Vagina (tissue), 2 donors: ENCODE results near the gene ITGBL1. TPM values are rescaled to one million over a fixed set of nuclear protein-coding genes. Genes with fewer than 3 reads are reported as not detected.

Experiments
- DNase-seq, 2 donors: peaks; one replicate each; pipeline ENCODE4 v3.0.0-alpha.2; 2017; ENCODE audit errors: extremely low spot score in 2 of 2
- H3K27ac ChIP-seq: fragments of 200-600 bp; sonication (generic); one replicate; pipeline ENCODE4 v1.5.1; 2019
- H3K27me3 ChIP-seq: fragments of 200-600 bp; sonication (generic); one replicate; pipeline ENCODE4 v1.5.1; 2019
- H3K36me3 ChIP-seq, 2 donors: fragments of 200-600 bp; sonication (generic); one replicate each; pipeline ENCODE4 v1.5.1; 2017 to 2019
- H3K4me1 ChIP-seq: fragments of 200-600 bp; sonication (generic); one replicate; pipeline ENCODE4 v1.5.1; 2019
- H3K4me3 ChIP-seq, 2 donors: fragments of 200-600 bp; sonication (generic); 1 replicate in 1 of 2; 2 replicates in 1 of 2; pipeline ENCODE4 v1.5.1; 2016 to 2019
- H3K9me3 ChIP-seq: fragments of 200-600 bp; sonication (generic); one replicate; pipeline ENCODE4 v1.5.1; 2019
- CTCF ChIP-seq, 3 experiments: fragments of 450-650 bp in 2 of 3; fragments of 200-600 bp in 1 of 3; sonication (generic) in 1 of 3; IDR thresholded peaks; one replicate each; pipeline ENCODE4 v1.5.1; 2017 to 2019; ENCODE audit warnings: antibody characterized with exemption in 3 of 3, mild to moderate bottlenecking in 2 of 3, moderate library complexity in 2 of 3
- POLR2A ChIP-seq, 2 donors: fragments of 450-650 bp; IDR thresholded peaks; one replicate each; pipeline ENCODE4 v1.6.1; 2017; ENCODE audit warnings: antibody characterized with exemption in 2 of 2, mild to moderate bottlenecking in 2 of 2, moderate library complexity in 2 of 2
- POLR2AphosphoS5 ChIP-seq, 2 donors: sonication (generic); formaldehyde crosslinking; IDR thresholded peaks; one replicate each; pipeline ENCODE4 v1.9.0; 2017; ENCODE audit warnings: antibody characterized with exemption in 2 of 2, mild to moderate bottlenecking in 2 of 2, low read depth in 1 of 2; ENCODE audit not compliant: insufficient read depth in 1 of 2
- intact Hi-C: fragments of 100-400 bp; cut with DNase I; formaldehyde crosslinking; loops from one replicate; pipeline ENCODE4 v1.15.1; 2023
- total RNA-seq: library from RNA; depleted of rRNA; stranded (reverse); fragments of >200 nt; gene quantifications from one replicate; pipeline ENCODE4 v1.2.3, GENCODE V29; 2016

Gene ITGBL1
- total RNA-seq, 1 donor from 2014 or later = 6.4 TPM

DNA sequence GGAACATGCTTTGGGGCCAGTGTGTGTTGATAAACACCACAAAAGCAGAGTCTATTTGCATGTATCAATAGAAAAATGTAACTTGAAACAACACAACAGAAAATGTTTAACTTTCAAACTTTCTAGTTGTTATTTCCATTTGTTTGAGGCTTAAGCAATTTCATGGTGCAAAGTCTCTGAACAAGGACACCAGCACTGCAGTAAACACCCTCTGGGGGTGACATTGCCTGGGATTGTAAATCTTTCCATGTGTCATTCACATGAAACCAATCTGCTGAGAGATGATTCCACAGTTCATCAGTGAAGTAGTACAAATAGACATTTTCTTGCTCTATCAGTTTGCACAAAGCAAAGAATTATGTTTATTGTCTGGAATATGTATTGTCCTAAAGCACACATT is 124.5 kb downstream of the ITGBL1 start:
- Histone ChIP-seq H3K27me3 (no peaks in the 10 kb centered on the region), H3K27ac (no peak overlapping the region), H3K36me3 (no peaks in the 10 kb centered on the region), H3K4me3 (no peak overlapping the region), H3K9me3 (no peaks in the 10 kb centered on the region), H3K4me1 (no peaks in the 10 kb centered on the region)
- no peak for DNase-seq
- TF ChIP-seq CTCF (IDR thresholded peaks at IDR 0.05) (no peak), POLR2AphosphoS5 (IDR thresholded peaks at IDR 0.05; ENCODE audit: insufficient read depth in 1 of 2, low read depth in 1 of 2) (no peak)
- intact Hi-C loops = no loop called here

- Histone ChIP-seq H3K4me3 (no peak overlapping the region), H3K9me3 (no peaks in the 10 kb centered on the region), H3K27me3 (no peaks in the 10 kb centered on the region), H3K4me1 (no peaks in the 10 kb centered on the region), H3K36me3 (no peaks in the 10 kb centered on the region), H3K27ac (no peak overlapping the region)
- intact Hi-C loops = no loop called here
- DNase-seq = no peak
- TF ChIP-seq POLR2AphosphoS5 (IDR thresholded peaks at IDR 0.05; ENCODE audit: insufficient read depth in 1 of 2, low read depth in 1 of 2) = no peak
- TF ChIP-seq POLR2A (IDR thresholded peaks at IDR 0.05) = no peak
- TF ChIP-seq CTCF (IDR thresholded peaks at IDR 0.05) = no peak
Observed at GRCh38 chr13:101579281-101579802, 126.9 kb downstream of the ITGBL1 start.

DNA sequence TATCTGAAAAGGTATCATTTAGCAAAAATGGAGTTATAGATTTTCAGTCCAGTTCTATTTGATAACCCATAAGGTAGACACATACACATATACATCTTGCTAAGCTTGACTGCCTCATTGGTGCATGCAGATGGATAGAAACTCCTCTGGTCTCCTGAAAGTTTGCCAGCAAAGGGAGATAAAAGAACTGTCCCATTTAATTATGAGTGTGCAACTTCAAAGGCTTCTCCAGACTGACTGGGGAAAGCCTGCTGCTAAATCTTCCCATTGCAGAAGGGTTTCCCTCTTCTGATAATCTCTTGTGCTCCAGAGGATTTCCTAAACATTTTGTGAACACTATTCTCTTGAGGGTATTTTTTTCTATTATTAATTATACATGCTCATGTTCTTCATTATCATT is 131.9 kb downstream of the ITGBL1 start:
- H3K4me3 ChIP-seq = no peak overlapping the region
- H3K36me3 ChIP-seq = no peaks in the 10 kb centered on the region
- H3K27ac ChIP-seq = no peak overlapping the region
- DNase-seq = no peak
- no peaks in the 10 kb centered on the region for H3K9me3 ChIP-seq
- H3K4me1 ChIP-seq = no peaks in the 10 kb centered on the region
- intact Hi-C loops = no loop called here
- TF ChIP-seq POLR2AphosphoS5 (IDR thresholded peaks at IDR 0.05; ENCODE audit: insufficient read depth in 1 of 2, low read depth in 1 of 2) (no peak), POLR2A (IDR thresholded peaks at IDR 0.05) (no peak), CTCF (IDR thresholded peaks at IDR 0.05) (no peak)
- no peaks in the 10 kb centered on the region for H3K27me3 ChIP-seq

DNA sequence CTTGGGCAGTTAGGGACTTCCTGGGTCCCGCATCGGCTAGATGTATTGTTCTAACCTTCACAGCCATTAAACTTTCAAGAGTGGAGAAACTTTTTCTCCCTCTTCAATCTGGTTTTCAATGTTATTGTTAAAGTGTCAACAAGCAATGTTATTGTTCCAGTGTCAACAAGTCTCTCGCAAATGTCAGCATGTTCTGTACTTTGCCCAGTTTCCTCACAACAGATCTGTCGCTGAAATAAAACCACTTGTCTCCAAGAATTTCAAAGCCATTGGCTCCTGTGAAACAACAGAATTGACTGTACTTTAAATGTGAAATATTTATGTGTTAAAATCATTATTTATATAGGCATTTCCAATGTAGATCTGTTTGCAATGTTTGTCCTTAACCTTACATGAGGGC is 138.0 kb downstream of the ITGBL1 start:
- Histone ChIP-seq H3K36me3 (no peaks in the 10 kb centered on the region), H3K27ac (no peak overlapping the region), H3K4me3 (no peak overlapping the region), H3K4me1 (no peaks in the 10 kb centered on the region), H3K9me3 (no peaks in the 10 kb centered on the region), H3K27me3 (no peaks in the 10 kb centered on the region)
- intact Hi-C loops = no loop called here
- no peak for DNase-seq
- TF ChIP-seq POLR2A (IDR thresholded peaks at IDR 0.05) (no peak), POLR2AphosphoS5 (IDR thresholded peaks at IDR 0.05; ENCODE audit: insufficient read depth in 1 of 2, low read depth in 1 of 2) (no peak), CTCF (IDR thresholded peaks at IDR 0.05) (no peak)

DNA sequence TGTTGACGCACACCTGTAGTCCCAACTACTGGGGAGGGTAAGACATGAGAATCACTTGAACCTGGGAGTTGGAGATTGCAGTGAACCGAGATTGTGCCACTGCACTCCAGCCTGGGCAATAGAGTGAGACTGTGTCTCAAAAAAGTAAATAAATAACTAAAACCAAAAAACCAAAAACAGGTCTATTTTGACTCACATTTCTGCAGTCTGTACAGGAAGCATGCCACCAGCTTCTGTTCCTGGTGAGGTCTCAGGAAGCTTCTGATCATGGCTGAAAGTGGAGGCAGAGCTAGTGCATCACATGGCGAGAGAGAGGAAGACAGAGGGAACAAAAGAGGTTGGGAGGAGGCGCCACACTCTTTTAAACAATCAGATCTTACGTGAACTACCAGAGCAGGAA is 142.5 kb downstream of the ITGBL1 start:
- H3K9me3 ChIP-seq = no peaks in the 10 kb centered on the region
- H3K27me3 ChIP-seq = no peaks in the 10 kb centered on the region
- no peak for DNase-seq
- intact Hi-C loops = no loop called here
- TF ChIP-seq POLR2A (IDR thresholded peaks at IDR 0.05) (no peak), CTCF (IDR thresholded peaks at IDR 0.05) (no peak), POLR2AphosphoS5 (IDR thresholded peaks at IDR 0.05; ENCODE audit: insufficient read depth in 1 of 2, low read depth in 1 of 2) (no peak)
- no peak overlapping the region for H3K4me3 ChIP-seq
- no peaks in the 10 kb centered on the region for H3K4me1 ChIP-seq
- no peaks in the 10 kb centered on the region for H3K36me3 ChIP-seq
- no peak overlapping the region for H3K27ac ChIP-seq
